Stimulated activated CD8-positive, alpha-beta memory T cell treated with anti-CD3 and anti-CD28 coated beads, Interleukin-2, amount 100 ng/mL, for 1 hour (primary cell): ENCODE results near the gene LCN15.

Experiments
- DNase-seq, 2 donors: peaks; one replicate each; pipeline ENCODE4 v3.0.0-alpha.2; 2020; ENCODE audit warnings: low read depth in 2 of 2

Gene LCN15

GRCh38 chr9:136740971-136741882 lies 23.1 kb downstream of the LCN15 start:
- no peak for DNase-seq

- no peak for DNase-seq
These were observed 23.8 kb downstream of the LCN15 start for GRCh38 chr9:136740491-136740890.

GRCh38 chr9:136740069-136740468 lies 24.2 kb downstream of the LCN15 start:
- no peak for DNase-seq

- no peak for DNase-seq
These were observed 24.8 kb downstream of the LCN15 start for GRCh38 chr9:136739509-136739908.

- no peak for DNase-seq
These were observed 25.4 kb downstream of the LCN15 start for GRCh38 chr9:136738960-136739359.

- DNase-seq: no peak
These were observed 28.4 kb downstream of the LCN15 start for GRCh38 chr9:136735812-136736480.

GRCh38 chr9:136734837-136735496 lies 29.4 kb downstream of the LCN15 start:
- DNase-seq: no peak

GRCh38 chr9:136733611-136734010 lies 30.7 kb downstream of the LCN15 start:
- DNase-seq: no peak

- no peak for DNase-seq
These were observed 31.7 kb downstream of the LCN15 start for GRCh38 chr9:136732444-136733178.

- DNase-seq: no peak
These were observed 34.4 kb downstream of the LCN15 start for GRCh38 chr9:136729926-136730325.

GRCh38 chr9:136729144-136729543 lies 35.2 kb downstream of the LCN15 start:
- DNase-seq: no peak

- DNase-seq: no peak
These were observed 35.7 kb downstream of the LCN15 start for GRCh38 chr9:136728548-136729123.

- peak; percentile 90 for DNase-seq
These were observed 36.2 kb downstream of the LCN15 start for GRCh38 chr9:136728080-136728547.

- no peak for DNase-seq
These were observed 37.6 kb downstream of the LCN15 start for GRCh38 chr9:136726631-136727191.

- no peak for DNase-seq
These were observed 38.2 kb downstream of the LCN15 start for GRCh38 chr9:136726118-136726517.

- no peak for DNase-seq
These were observed 38.7 kb downstream of the LCN15 start for GRCh38 chr9:136725612-136726011.

- no peak for DNase-seq
These were observed 39.5 kb downstream of the LCN15 start for GRCh38 chr9:136724772-136725171.

- no peak for DNase-seq
These were observed 40.3 kb downstream of the LCN15 start for GRCh38 chr9:136723989-136724388.

- no peak for DNase-seq
These were observed 40.8 kb downstream of the LCN15 start for GRCh38 chr9:136723362-136723976.

- DNase-seq: no peak
These were observed 41.4 kb downstream of the LCN15 start for GRCh38 chr9:136722969-136723356.
